Activated gamma-delta T cell (primary cell): Measurements from ENCODE around the gene SMG9.

ENCODE experiments used
- DNase-seq: peaks from one replicate; lab custom pipeline; 2025; lab: John Stamatoyannopoulos, UW

The SMG9 gene

GRCh38 chr19:43721469-43722048 lies 33.2 kb downstream of the SMG9 start:
- no peak for DNase-seq

- DNase-seq: no peak
Measured at GRCh38 chr19:43720936-43721335, 33.8 kb downstream of the SMG9 start.

DNA sequence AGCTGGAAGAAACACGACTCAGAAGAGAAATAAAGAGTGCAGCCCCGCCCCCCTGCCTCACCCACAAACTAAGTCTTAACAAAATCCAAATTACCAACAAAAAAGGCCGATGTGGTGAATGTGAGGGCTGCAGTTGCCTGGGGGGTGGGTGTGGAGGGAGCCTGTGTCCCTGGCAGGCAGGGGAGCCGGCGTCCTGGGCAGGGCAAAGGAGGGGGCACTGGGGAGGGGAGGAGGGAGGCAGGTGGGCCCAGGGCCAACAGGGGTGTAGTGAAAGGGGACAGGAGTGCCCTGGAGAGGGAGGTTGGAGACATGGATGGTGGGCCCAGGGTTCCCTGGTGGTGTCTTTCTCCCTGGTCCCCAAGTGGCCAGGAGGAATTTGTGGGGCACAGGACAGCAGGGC lies 34.8 kb downstream of the SMG9 start:
- DNase-seq: no peak

DNA sequence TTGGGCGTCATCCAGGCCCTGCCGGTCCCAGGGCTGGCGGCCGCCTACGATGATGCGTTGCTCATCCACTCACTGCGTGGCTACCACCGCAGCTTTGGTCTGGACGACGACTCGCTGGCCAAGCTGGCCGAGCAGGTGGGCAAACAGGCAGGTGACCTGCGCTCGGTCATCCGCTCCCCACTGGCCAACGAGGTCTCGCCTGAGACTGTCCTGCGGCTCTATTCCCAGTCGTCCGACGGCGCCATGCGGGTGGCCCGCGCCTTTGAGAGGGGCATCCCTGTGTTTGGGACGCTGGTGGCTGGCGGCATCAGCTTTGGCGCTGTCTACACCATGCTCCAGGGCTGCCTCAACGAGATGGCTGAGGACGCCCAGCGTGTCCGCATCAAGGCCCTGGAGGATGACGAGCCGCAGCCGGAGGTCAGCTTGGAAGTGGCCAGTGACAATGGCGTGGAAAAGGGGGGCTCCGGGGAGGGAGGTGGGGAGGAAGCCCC lies 35.3 kb downstream of the SMG9 start:
- DNase-seq: no peak

DNA sequence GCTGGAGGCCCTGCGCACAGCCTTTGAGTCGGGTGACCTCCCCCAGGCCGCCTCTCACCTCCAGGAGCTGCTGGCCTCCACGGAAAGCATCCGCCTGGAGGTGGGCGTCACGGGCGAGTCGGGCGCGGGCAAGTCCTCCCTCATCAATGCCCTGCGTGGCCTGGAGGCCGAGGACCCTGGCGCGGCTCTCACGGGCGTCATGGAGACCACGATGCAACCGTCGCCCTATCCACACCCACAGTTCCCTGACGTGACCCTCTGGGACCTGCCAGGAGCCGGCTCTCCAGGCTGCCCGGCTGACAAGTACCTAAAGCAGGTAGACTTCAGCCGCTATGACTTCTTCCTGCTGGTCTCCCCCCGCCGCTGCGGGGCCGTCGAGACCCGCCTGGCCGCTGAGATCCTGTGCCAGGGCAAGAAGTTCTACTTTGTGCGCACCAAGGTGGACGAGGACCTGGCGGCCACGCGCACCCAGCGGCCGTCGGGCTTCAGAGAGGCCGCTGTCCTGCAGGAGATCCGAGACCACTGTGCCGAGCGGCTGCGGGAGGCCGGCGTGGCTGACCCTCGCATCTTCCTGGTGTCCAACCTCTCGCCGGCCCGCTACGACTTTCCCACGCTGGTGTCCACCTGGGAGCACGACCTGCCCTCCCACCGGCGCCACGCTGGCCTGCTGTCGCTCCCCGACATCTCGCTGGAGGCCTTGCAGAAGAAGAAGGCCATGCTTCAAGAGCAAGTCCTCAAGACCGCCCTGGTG lies 36.0 kb downstream of the SMG9 start:
- DNase-seq: peak; percentile 16

- DNase-seq: no peak
Measured at GRCh38 chr19:43715776-43716175, 39.0 kb downstream of the SMG9 start, which contains the start of gene IRGC. Gene IRGC (plus strand): TSS chr19:43716076. CDS start chr19:43718559, 2,483 bp downstream.

DNA sequence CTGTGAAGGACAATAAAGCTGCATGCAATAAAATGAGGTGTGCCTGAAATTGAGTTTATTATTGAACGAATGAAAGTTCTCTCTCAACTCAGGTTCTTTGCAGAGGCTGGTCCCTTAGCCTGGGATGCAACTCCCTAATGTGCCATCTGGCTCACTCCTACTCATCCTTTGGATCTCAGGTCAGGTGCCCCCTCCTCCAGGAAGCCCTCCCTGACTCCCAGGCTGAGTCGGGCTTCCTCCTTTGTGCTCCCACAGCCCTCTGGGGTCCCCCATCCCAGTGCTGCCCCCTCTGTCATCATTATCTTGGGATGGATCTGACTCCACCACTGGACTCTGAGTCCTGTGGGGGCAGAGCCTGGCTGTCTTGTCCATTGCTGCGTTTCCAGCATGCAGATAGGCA lies 41.6 kb downstream of the SMG9 start:
- DNase-seq: no peak

GRCh38 chr19:43711751-43712355 lies 42.9 kb downstream of the SMG9 start:
- no peak for DNase-seq

- DNase-seq: no peak
Measured at GRCh38 chr19:43708716-43709115, 46.0 kb downstream of the SMG9 start.

DNA sequence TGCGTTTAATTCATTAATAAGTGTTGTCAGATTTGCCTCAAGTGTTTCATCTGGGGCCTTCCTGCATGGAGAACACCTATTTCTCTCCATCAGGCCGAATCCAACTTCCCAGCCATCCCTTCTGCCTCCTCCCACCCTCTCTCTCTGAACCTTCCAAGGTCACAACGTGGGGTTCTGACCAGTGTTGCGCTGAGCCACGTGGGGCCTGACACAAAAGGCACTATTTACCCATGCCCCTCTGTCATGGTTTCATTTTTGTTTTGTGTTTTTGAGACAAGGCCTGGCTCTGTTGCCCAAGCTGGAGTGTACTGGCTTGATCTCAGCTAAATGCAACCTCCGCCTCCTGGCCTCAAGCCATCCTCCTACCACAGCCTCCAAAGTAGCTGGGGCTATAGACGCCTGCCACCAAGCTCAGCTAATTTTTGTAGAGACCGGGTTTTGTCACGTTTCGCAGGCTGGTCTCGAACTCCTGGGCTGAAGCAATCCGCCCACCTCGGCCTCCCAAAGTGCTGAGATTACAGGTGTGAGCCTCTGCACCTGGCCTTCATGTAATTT lies 47.5 kb downstream of the SMG9 start:
- no peak for DNase-seq

- DNase-seq: no peak
Measured at GRCh38 chr19:43705729-43706128, 49.0 kb downstream of the SMG9 start.

DNA sequence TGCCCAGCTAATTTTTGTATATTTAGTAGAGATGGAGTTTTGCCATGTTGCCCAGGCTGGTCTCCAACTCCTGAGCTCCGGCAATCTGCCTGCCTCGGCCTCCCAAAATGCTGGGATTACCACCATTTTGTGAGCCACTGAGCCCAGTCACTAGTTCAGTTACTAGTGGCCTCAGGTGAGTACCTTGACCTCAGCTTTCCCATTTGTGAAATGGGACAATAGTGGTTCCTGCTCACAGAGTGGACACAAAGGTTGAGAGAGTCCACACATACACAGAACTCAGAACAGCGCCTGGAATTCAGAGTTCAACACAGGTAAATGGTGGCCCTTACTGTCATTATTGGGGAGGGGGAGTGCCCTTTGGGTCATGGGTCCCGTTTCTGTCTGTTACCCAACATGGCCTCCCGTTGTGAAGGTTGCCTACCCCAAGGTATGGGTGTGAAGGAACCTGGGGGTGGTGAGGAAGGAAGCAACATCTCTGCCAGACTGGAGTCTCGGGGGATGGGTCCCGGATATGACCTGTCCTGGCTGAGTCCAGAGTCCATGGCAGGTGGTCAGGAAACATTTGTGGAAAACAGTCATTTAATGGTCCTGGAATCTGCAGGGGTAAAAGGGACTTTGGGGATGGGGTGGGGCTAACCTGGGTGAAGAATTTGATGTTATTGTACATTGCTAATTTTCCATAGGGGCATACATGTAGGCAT lies 50.6 kb downstream of the SMG9 start:
- no peak for DNase-seq

DNA sequence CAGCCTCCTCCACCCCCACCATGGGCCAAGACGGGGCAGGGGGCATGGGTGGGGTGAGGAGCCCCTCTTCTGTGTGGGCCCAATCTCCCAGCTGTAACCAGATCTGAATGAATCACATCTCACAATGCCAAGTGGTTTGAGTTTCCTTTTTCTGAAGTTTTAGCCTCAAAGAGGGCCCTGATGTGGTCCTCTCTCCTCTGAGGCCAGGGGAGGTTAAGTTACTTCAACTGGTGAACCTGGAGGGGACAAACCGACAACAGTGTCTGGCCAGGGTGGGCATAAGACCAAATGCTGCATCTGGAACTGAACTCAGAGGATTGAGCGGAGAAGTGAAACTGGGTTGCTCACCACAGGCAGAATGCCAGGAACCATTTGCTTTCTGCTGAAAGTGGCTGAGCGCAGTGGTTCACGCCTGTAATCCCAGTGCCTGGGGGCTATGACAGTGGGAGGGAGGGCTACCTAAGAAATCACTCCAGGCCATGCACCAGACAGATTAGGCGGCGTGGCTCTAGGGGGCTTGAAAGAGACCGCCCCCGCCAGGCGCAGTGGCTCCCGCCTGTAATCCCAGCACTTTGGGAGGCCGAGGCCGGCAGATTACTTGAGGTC lies 54.3 kb downstream of the SMG9 start:
- DNase-seq: no peak

DNA sequence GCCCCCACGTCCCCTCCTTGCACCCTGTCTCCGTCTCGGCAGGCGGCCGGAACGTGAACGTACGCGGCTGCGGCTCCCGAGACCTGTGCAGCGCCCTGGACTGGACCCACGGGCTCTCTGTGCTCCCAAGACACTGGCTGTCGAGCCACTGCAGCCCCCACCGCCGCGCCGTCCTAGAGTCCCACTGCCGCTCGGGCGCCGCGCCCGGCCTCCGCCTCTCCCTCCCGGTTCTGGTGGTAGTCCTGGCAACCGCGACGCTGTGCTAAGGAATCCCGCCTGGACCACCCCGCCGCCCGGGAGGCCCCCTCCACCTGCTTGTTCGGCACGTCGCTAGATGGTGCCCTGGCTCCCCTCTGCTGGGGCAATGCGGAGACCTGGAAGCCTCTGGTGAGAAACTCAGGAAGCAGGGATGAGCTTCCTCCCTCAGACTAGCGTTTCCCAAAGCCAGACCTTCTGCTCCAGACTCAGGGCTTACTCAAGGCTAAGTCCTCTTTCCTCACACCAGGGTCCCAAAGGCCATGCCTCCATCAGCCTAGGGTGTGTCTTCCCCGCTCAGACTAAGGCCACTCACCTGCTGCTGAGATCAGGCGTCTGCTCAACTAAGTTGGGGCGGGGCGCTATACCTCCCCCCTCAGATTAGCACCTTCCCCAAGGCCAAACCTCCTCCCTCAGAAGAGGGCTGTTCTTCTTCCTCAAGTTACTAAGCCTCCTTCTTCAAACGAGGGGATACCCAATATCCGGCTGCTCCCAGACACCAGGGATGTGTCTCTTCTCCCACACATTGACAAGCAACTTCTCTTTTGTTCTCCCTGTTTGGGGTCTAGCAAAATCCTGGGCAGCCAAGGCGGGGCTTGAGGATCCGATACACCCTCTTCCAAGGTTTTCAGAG lies 55.0 kb downstream of the SMG9 start:
- DNase-seq: no peak

GRCh38 chr19:43697295-43697694 lies 57.5 kb downstream of the SMG9 start:
- DNase-seq: no peak

- no peak for DNase-seq
Measured at GRCh38 chr19:43695985-43696704, 58.6 kb downstream of the SMG9 start.

DNA sequence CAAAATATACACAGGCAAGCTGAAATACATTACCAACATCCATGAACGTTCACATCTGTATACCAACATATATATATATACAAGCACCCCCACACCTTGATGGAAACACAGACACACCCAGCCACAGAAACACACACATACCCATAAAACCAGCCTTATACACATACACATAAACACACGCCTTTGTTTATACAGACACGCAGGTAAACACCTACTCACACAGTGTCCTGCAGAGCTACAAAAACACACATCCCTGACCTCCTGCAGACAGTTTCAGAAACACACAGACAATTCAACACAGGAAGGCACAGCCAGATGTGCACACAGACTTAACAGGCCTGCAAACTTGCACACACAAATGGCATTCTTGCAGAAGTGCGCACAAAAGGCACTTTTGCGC lies 60.2 kb downstream of the SMG9 start:
- no peak for DNase-seq

DNA sequence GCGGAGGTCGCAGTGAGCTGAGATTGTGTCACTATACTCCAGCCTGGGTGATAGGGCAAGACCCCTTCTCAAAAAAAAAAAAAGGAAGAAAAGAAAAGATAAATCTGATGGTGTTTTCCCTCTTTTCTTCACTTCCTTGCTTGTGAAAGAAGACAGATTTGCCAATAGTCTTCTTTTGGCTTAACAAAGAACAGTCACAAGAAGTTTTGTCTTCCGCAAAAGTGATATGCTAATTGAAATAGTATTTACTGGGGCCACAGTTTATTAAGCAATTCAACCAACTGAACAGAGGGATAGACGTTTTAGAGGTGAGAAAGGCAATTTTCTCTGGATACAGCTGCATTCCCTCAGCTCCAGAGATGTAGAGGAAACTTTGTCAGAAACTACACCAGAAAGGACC lies 61.9 kb downstream of the SMG9 start:
- no peak for DNase-seq

DNA sequence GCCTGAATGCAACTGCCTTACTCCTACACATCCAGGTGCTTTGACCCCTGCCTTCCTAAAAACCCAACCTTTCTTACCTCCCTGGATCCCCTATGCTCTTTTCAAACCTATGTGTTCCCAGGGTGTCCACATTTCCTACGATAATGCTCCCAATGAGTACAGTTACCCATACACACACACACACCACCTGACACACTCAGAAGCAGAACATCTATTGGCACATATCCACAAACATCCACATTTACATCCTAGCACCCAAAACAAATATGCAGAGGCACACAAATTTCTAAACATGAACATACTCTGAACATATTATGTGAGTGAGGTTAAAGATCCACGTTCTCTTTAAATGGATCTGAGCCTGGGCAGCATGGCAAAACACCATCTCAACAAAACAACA lies 62.4 kb downstream of the SMG9 start:
- no peak for DNase-seq

- no peak for DNase-seq
Measured at GRCh38 chr19:43691755-43692154, 63.0 kb downstream of the SMG9 start.
